Ovary (tissue), 9 donors: ENCODE measurements around the gene SERPINB7. TPM values are rescaled to one million over a fixed set of nuclear protein-coding genes. Genes with fewer than 3 reads are reported as not detected.

ENCODE experiments used
- DNase-seq, 5 donors: peaks; one replicate each; pipeline ENCODE4 v3.0.0-alpha.2; 2019 to 2020
- H3K27ac ChIP-seq, 2 donors: fragments of 200-600 bp; one replicate each; pipeline versions ENCODE4 v1.5.1 to v1.8.0; 2019 to 2022
- H3K27me3 ChIP-seq: fragments of 200-600 bp; one replicate; pipeline ENCODE4 v1.8.0; 2022
- H3K36me3 ChIP-seq: fragments of 200-600 bp; sonication (generic); one replicate; pipeline ENCODE4 v1.5.1; 2019
- H3K4me1 ChIP-seq: one replicate; pipeline ENCODE4 v1.8.1; 2013; ENCODE audit warnings: mild to moderate bottlenecking, moderate library complexity; ENCODE audit not compliant: insufficient read depth
- H3K4me3 ChIP-seq: fragments of 200-600 bp; sonication (generic); one replicate; pipeline ENCODE4 v1.5.1; 2017
- H3K9me3 ChIP-seq, 2 donors: fragments of 200-600 bp in 1 of 2; sonication (generic) in 1 of 2; one replicate each; pipeline versions ENCODE4 v1.5.1 to v1.8.1; 2013 to 2019; ENCODE audit warnings: mild to moderate bottlenecking in 1 of 2, moderate library complexity in 1 of 2
- EP300 ChIP-seq: sonication (generic); formaldehyde crosslinking; IDR thresholded peaks from one replicate; pipeline ENCODE4 v1.6.1; 2017; ENCODE audit warnings: antibody characterized with exemption
- POLR2A ChIP-seq: fragments of 450-650 bp; IDR thresholded peaks from one replicate; pipeline ENCODE4 v1.6.1; 2017; ENCODE audit warnings: antibody characterized with exemption, mild to moderate bottlenecking, moderate library complexity
- WGBS, 3 donors: extraction: QIAGEN DNeasy Blood & Tissue Kit in 1 of 3; methylation state at CpG; one replicate each; pipeline versions ENCODE4 v1.1.5 to v1.1.7; 2013 to 2017; 5-methylcytosine and 5-hydroxymethylcytosine counted together
- intact Hi-C, 4 donors: fragments of 100-400 bp; cut with DNase I; formaldehyde crosslinking; loops; one replicate each; pipeline versions ENCODE4 v1.11.0 to v1.15.1; 2022 to 2023
- polyA plus RNA-seq, 2 donors: library from polyadenylated mRNA; stranded (reverse); fragments of 200-250 nt in 1 of 2; fragments of 350-450 nt in 1 of 2; fragmentation: Illumina TruSeq in 1 of 2; extraction: RNeasy Lipid Tissue Mini Kit (QIAGEN cat#74804) in 1 of 2; gene quantifications; one replicate each; pipeline ENCODE4 v1.2.3, GENCODE V29; 2013 to 2014
- total RNA-seq, 7 donors: library from RNA; depleted of rRNA in 2 of 7; stranded (reverse); fragments of >200 nt in 2 of 7; fragmentation: NEBNext Ultra II Directional in 3 of 7; extraction: Animal tissue kit (Norgen Biotek cat#: 25700) in 3 of 7; gene quantifications; one replicate each; pipeline versions ENCODE4 v1.1.0 to v1.2.4, GENCODE V29; 2016 to 2023
- TF ChIP-seq, protein P1 (sequence below), 3 donors: fragments of 450-650 bp in 2 of 3; fragments of 200-600 bp in 1 of 3; IDR thresholded peaks; one replicate each; pipeline versions ENCODE4 v1.5.1 to v1.8.0; 2016 to 2022; ENCODE audit warnings: antibody characterized with exemption in 3 of 3, mild to moderate bottlenecking in 1 of 3
- donor health status: DM: no; HTN: no; CAD: no; lungs with moderate emphysema.
- donor health status: DM: no; HTN: no; CAD: no.
- donor health status: Bipolar disorder and iron deficiency.
- donor health status: DM: yes; HTN: yes; CAD: no.
- donor health status: DM: no; HTN: no; CAD: no.
- donor health status: DM: yes; HTN: yes; CAD: no.

The SERPINB7 gene
- total and polyA plus RNA-seq, 9 donors = 0.06 to 0.23 (median 0.10) TPM; not detected in 5

DNA sequence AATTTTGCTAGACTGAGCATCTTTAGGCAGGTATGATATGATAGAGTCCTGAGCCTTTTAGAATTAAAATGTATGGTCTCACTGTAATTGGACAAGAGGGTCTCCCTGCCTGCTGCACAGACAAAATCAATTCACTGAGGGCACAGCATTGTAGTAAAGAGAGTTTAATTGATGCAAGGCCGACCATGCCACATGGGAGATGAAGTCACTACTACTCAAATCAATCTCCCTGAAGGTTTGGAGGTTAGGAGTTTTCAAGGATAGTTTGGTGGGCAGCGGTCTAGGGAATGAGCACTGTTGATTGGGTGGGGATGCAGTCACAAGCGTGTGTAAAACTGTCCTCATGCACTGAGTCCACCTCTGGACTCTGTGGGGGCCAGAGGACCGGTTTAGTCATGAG lies 26.1 kb downstream of the SERPINB7 start:
- Histone ChIP-seq H3K36me3 (no peaks in the 10 kb centered on the region), H3K4me3 (no peak overlapping the region), H3K27me3 (no peaks in the 10 kb centered on the region), H3K4me1 (no peaks in the 10 kb centered on the region), H3K27ac (no peak overlapping the region), H3K9me3 (no peaks in the 10 kb centered on the region)
- WGBS, 3 donors = 81 to 88% (median 83%) methylated on average over 4 of the region's 4 CpGs
- no peak for TF ChIP-seq POLR2A
- intact Hi-C loops = no loop called here
- DNase-seq = no peak

DNA sequence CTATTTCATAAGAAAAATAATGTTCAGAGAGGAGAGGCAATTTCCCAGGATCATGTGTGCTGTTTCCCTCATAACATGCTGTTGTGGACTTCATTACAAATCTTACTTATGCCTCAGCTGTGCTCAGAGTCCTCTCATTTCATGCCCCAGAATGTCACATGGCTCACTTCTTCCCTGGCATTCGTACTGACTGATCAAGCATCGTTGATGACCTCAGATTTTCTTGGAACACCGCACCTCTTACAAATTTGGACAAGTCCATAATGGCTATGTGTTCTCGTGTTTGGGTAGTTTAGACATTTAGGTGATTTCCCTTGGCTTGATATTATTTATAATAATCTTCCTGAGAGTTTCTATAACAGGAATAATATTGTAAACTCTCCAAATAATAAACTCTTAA lies 32.9 kb downstream of the SERPINB7 start:
- WGBS, 3 donors = 67 to 72% (median 71%) methylated on average over 4 of the region's 4 CpGs

DNA sequence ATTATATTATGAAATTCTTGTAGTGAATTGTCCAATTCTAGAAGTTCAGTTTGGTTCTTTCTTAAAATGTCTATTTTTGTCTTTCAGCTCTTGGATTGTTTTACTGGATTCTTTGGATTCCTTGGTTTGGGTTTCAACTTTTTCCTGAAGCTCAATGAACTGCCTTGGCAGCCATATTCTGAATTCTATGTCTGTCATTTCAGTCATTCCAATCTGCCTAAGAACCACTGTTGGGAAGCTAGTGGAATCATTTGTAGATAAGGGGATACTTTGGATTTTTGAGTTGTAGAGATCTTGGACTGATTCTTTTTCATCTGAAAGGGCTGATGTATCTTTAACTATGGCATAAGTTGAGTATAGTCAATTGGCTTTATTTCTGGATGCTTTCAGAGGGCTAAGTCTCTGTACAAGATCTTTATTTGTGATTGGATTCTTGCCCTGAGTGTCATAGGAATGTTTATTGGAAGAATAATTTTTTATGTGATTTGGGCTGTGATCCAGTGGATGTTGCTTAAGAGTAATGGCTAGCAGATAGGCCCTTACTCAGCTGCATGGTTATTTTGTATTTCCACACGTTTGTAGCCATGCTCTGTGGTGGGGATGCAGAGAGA lies 42.3 kb downstream of the SERPINB7 start:
- Histone ChIP-seq H3K4me1 (no peaks in the 10 kb centered on the region), H3K9me3 (no peaks in the 10 kb centered on the region), H3K4me3 (no peak overlapping the region), H3K27me3 (no peaks in the 10 kb centered on the region), H3K36me3 (no peaks in the 10 kb centered on the region), H3K27ac (no peak overlapping the region)
- DNase-seq = no peak
- TF ChIP-seq EP300 = no peak
- TF ChIP-seq, protein P1, sequence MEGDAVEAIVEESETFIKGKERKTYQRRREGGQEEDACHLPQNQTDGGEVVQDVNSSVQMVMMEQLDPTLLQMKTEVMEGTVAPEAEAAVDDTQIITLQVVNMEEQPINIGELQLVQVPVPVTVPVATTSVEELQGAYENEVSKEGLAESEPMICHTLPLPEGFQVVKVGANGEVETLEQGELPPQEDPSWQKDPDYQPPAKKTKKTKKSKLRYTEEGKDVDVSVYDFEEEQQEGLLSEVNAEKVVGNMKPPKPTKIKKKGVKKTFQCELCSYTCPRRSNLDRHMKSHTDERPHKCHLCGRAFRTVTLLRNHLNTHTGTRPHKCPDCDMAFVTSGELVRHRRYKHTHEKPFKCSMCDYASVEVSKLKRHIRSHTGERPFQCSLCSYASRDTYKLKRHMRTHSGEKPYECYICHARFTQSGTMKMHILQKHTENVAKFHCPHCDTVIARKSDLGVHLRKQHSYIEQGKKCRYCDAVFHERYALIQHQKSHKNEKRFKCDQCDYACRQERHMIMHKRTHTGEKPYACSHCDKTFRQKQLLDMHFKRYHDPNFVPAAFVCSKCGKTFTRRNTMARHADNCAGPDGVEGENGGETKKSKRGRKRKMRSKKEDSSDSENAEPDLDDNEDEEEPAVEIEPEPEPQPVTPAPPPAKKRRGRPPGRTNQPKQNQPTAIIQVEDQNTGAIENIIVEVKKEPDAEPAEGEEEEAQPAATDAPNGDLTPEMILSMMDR (IDR thresholded peaks at IDR 0.05) = no peak
- no peak for TF ChIP-seq POLR2A
- WGBS, 3 donors = 37 to 44% (median 38%) methylated on average over 1 of the region's 1 CpG
- intact Hi-C loops = no loop called here

More for the DNA sequence above, 32.9 kb downstream of the SERPINB7 start:
- no peaks in the 10 kb centered on the region for H3K4me1 ChIP-seq
- no peaks in the 10 kb centered on the region for H3K27me3 ChIP-seq
- no peaks in the 10 kb centered on the region for H3K9me3 ChIP-seq
- no peak overlapping the region for H3K27ac ChIP-seq
- intact Hi-C loops = no loop called here
- no peak overlapping the region for H3K4me3 ChIP-seq
- no peaks in the 10 kb centered on the region for H3K36me3 ChIP-seq
- TF ChIP-seq, protein P1 (IDR thresholded peaks at IDR 0.05) = no peak
- TF ChIP-seq POLR2A = no peak
- TF ChIP-seq EP300 = no peak
- no peak for DNase-seq

DNA sequence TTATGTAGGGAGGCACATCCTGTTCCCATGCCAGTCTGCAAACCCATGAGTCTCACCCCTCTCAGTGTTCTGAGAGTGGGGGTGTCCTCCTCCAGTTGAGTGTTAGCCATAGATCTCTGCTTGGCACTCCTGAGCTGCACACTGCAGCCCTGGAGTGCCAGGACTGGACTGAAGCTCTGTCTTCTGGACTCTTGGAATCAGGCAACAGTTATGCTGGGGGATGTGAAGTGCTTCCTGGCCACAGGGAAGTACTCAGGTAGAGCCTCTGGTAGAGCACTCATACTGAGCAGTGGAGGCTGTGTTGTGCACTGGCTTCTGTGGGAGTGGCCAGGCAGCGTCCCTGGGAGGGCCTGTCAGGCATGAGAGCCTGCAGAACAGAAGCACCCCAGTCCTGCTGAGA lies 43.0 kb downstream of the SERPINB7 start:
- H3K4me1 ChIP-seq = no peaks in the 10 kb centered on the region
- TF ChIP-seq EP300 (no peak), POLR2A (no peak)
- TF ChIP-seq, protein P1 (IDR thresholded peaks at IDR 0.05) = no peak
- no peaks in the 10 kb centered on the region for H3K9me3 ChIP-seq
- no peak for DNase-seq
- H3K27ac ChIP-seq = no peak overlapping the region
- no peak overlapping the region for H3K4me3 ChIP-seq
- WGBS, 3 donors = 18 to 78% (median 32%) methylated on average over 1 of the region's 1 CpG
- no peaks in the 10 kb centered on the region for H3K36me3 ChIP-seq
- intact Hi-C loops = no loop called here
- H3K27me3 ChIP-seq = no peaks in the 10 kb centered on the region

DNA sequence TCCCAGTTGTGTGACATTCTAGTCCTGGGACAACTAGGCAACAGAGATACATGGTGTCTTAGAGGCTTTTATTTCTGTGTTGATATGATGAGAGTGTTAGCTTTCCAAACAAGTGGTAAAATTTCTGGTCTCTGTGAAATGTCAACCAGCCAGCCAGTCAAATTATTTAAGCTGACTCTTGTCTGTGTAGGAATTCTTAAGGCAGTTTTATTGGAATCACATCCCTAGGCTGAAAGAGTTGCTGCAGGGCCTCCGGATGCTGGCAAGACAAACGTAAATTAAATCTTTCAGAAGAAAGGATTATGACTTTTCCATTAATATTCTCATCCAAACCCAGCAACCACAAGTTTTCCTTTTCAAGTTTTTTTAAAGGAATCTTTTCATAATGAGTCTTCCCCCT lies 44.6 kb downstream of the SERPINB7 start:
- intact Hi-C loops = no loop called here
- H3K4me1 ChIP-seq = no peaks in the 10 kb centered on the region
- TF ChIP-seq, protein P1 (IDR thresholded peaks at IDR 0.05) = no peak
- no peak for TF ChIP-seq POLR2A
- TF ChIP-seq EP300 = no peak
- no peak overlapping the region for H3K27ac ChIP-seq
- DNase-seq = no peak
- 12 to 16% (median 15%) methylated on average over 2 of the region's 2 CpGs for WGBS, 3 donors
- no peak overlapping the region for H3K4me3 ChIP-seq
- H3K9me3 ChIP-seq = no peaks in the 10 kb centered on the region
- H3K36me3 ChIP-seq = no peaks in the 10 kb centered on the region
- no peaks in the 10 kb centered on the region for H3K27me3 ChIP-seq
